IPS DF 4.7 (cell line): ENCODE data around the gene FOXE1.

Source experiments
- DNase-seq: peaks from one replicate; pipeline ENCODE4 v3.0.0-alpha.2; 2013; ENCODE audit warnings: low spot score; ENCODE audit errors: extremely low read depth

The FOXE1 gene

GRCh38 chr9:97864396-97864795 lies 11.4 kb downstream of the FOXE1 start:
- no peak for DNase-seq

GRCh38 chr9:97866300-97866699 lies 13.3 kb downstream of the FOXE1 start:
- DNase-seq = no peak

- no peak for DNase-seq
Measured at GRCh38 chr9:97866848-97867247, 13.8 kb downstream of the FOXE1 start.

GRCh38 chr9:97868859-97869258 lies 15.8 kb downstream of the FOXE1 start:
- DNase-seq = no peak

GRCh38 chr9:97873425-97873824 lies 20.4 kb downstream of the FOXE1 start:
- no peak for DNase-seq

GRCh38 chr9:97873882-97874281 lies 20.9 kb downstream of the FOXE1 start:
- no peak for DNase-seq

GRCh38 chr9:97874624-97875023 lies 21.6 kb downstream of the FOXE1 start:
- DNase-seq = no peak

- no peak for DNase-seq
Measured at GRCh38 chr9:97875111-97875510, 22.1 kb downstream of the FOXE1 start.

GRCh38 chr9:97876061-97876460 lies 23.0 kb downstream of the FOXE1 start:
- no peak for DNase-seq

- no peak for DNase-seq
Measured at GRCh38 chr9:97880336-97880735, 27.3 kb downstream of the FOXE1 start.

GRCh38 chr9:97889941-97890887 lies 37.2 kb downstream of the FOXE1 start:
- no peak for DNase-seq

GRCh38 chr9:97891736-97892135 lies 38.7 kb downstream of the FOXE1 start:
- DNase-seq = no peak

- DNase-seq = no peak
Measured at GRCh38 chr9:97892421-97892820, 39.4 kb downstream of the FOXE1 start.

- no peak for DNase-seq
Measured at GRCh38 chr9:97895211-97895610, 42.2 kb downstream of the FOXE1 start.

- no peak for DNase-seq
Measured at GRCh38 chr9:97895695-97896332, 42.8 kb downstream of the FOXE1 start.

- DNase-seq = no peak
Measured at GRCh38 chr9:97900103-97900737, 47.2 kb downstream of the FOXE1 start.

- no peak for DNase-seq
Measured at GRCh38 chr9:97900738-97901565, 47.9 kb downstream of the FOXE1 start.

GRCh38 chr9:97903177-97903576 lies 50.2 kb downstream of the FOXE1 start:
- DNase-seq = no peak

- no peak for DNase-seq
Measured at GRCh38 chr9:97904725-97905124, 51.7 kb downstream of the FOXE1 start.

GRCh38 chr9:97905228-97905627 lies 52.2 kb downstream of the FOXE1 start:
- DNase-seq = no peak
